Measurements from ENCODE around the gene APRT.

DNA sequence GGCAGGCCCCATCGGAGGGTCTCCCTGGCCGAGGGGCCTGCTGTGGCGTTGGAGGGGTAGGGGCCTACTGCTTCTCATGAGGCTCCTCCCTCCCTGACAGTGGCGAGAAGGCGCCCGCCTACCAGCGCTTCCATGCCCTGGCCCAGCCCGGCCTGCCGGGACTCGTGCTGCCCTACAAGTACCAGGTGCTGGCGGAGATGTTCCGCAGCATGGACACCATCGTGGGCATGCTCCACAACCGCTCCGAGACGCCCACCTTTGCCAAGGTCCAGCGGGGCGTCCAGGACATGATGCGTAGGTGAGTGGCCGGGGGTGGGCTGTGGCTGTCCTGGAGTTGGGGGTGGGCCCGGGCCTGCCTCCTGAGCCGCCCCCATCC lies 6.4 kb downstream of the APRT start:
- TF ChIP-seq, protein P1, sequence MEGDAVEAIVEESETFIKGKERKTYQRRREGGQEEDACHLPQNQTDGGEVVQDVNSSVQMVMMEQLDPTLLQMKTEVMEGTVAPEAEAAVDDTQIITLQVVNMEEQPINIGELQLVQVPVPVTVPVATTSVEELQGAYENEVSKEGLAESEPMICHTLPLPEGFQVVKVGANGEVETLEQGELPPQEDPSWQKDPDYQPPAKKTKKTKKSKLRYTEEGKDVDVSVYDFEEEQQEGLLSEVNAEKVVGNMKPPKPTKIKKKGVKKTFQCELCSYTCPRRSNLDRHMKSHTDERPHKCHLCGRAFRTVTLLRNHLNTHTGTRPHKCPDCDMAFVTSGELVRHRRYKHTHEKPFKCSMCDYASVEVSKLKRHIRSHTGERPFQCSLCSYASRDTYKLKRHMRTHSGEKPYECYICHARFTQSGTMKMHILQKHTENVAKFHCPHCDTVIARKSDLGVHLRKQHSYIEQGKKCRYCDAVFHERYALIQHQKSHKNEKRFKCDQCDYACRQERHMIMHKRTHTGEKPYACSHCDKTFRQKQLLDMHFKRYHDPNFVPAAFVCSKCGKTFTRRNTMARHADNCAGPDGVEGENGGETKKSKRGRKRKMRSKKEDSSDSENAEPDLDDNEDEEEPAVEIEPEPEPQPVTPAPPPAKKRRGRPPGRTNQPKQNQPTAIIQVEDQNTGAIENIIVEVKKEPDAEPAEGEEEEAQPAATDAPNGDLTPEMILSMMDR (IDR thresholded peaks at IDR 0.05; ENCODE audit: insufficient read depth, low read length): no peak
- TF ChIP-seq POLR2AphosphoS5 (IDR thresholded peaks at IDR 0.05; ENCODE audit: low read depth): no peak; the same call in 1 of the 2 replicates
- TF ChIP-seq, protein P2, sequence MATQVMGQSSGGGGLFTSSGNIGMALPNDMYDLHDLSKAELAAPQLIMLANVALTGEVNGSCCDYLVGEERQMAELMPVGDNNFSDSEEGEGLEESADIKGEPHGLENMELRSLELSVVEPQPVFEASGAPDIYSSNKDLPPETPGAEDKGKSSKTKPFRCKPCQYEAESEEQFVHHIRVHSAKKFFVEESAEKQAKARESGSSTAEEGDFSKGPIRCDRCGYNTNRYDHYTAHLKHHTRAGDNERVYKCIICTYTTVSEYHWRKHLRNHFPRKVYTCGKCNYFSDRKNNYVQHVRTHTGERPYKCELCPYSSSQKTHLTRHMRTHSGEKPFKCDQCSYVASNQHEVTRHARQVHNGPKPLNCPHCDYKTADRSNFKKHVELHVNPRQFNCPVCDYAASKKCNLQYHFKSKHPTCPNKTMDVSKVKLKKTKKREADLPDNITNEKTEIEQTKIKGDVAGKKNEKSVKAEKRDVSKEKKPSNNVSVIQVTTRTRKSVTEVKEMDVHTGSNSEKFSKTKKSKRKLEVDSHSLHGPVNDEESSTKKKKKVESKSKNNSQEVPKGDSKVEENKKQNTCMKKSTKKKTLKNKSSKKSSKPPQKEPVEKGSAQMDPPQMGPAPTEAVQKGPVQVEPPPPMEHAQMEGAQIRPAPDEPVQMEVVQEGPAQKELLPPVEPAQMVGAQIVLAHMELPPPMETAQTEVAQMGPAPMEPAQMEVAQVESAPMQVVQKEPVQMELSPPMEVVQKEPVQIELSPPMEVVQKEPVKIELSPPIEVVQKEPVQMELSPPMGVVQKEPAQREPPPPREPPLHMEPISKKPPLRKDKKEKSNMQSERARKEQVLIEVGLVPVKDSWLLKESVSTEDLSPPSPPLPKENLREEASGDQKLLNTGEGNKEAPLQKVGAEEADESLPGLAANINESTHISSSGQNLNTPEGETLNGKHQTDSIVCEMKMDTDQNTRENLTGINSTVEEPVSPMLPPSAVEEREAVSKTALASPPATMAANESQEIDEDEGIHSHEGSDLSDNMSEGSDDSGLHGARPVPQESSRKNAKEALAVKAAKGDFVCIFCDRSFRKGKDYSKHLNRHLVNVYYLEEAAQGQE (IDR thresholded peaks at IDR 0.05; ENCODE audit: insufficient replicate concordance, low read depth): no peak
- TF ChIP-seq GABPA (IDR thresholded peaks at IDR 0.05; ENCODE audit: low read depth): no peak
